HepG2 (cell line): ENCODE measurements around the gene RIN3.

Experiments used
- CTCF ChIP-seq: sonication (generic); formaldehyde crosslinking; IDR thresholded peaks from 2 replicates; pipeline ENCODE4 v1.5.0; 2020; ENCODE audit warnings: mild to moderate bottlenecking, missing genetic modification reagents, moderate library complexity
- ELK4 ChIP-seq: sonication (generic); formaldehyde crosslinking; IDR thresholded peaks from 2 replicates; pipeline ENCODE4 v1.9.0; 2021; ENCODE audit warnings: missing genetic modification reagents, borderline replicate concordance
- PBX2 ChIP-seq: IDR thresholded peaks from 2 replicates; pipeline ENCODE4 v1.6.1; 2016; ENCODE audit warnings: control low read depth
- RNF2 ChIP-seq: fragments of 450-650 bp; conservative IDR thresholded peaks from 2 replicates; pipeline ENCODE4 v1.6.1; 2016; ENCODE audit warnings: low read depth
- SETDB1 ChIP-seq: sonication (generic); formaldehyde crosslinking; IDR thresholded peaks from 2 replicates; pipeline ENCODE4 v1.5.1; 2020; ENCODE audit warnings: missing genetic modification reagents, mild to moderate bottlenecking, borderline replicate concordance
- ZZZ3 ChIP-seq: sonication (generic); formaldehyde crosslinking; IDR thresholded peaks from 2 replicates; pipeline ENCODE4 v1.4.0; 2020; ENCODE audit warnings: missing genetic modification reagents, mild to moderate bottlenecking, borderline replicate concordance

- TF ChIP-seq PBX2 (CRISPR knock-in tag) (no peak), RNF2 (no peak), CTCF (CRISPR knock-in tag) (no peak), ZZZ3 (no peak), SETDB1 (CRISPR knock-in tag) (no peak), ELK4 (no peak)
Measured at GRCh38 chr14:92549859-92550230, 36.3 kb downstream of the RIN3 start.
